Sigmoid colon (tissue), 4 donors: ENCODE data around the gene SDCCAG8.

ENCODE experiments used
- CTCF ChIP-seq, 4 experiments: fragments of 450-650 bp in 3 of 4; fragments of 200-600 bp in 1 of 4; IDR thresholded peaks; one replicate each; pipeline ENCODE4 v1.5.1; 2016 to 2019; ENCODE audit warnings: antibody characterized with exemption in 4 of 4, mild to moderate bottlenecking in 3 of 4, moderate library complexity in 2 of 4
- EP300 ChIP-seq, 4 donors: sonication (generic); formaldehyde crosslinking; IDR thresholded peaks; one replicate each; pipeline ENCODE4 v1.6.1; 2017; ENCODE audit warnings: antibody characterized with exemption in 4 of 4
- POLR2A ChIP-seq, 2 donors: fragments of 450-650 bp; IDR thresholded peaks; one replicate each; pipeline ENCODE4 v1.6.1; 2016; ENCODE audit warnings: antibody characterized with exemption in 2 of 2, mild to moderate bottlenecking in 2 of 2, moderate library complexity in 2 of 2
- POLR2AphosphoS5 ChIP-seq, 4 donors: sonication (generic); formaldehyde crosslinking; IDR thresholded peaks; one replicate each; pipeline ENCODE4 v1.6.1; 2017; ENCODE audit warnings: antibody characterized with exemption in 4 of 4

- no peak for TF ChIP-seq CTCF (IDR thresholded peaks at IDR 0.05)
- no peak for TF ChIP-seq EP300 (IDR thresholded peaks at IDR 0.05)
- no peak for TF ChIP-seq POLR2AphosphoS5 (IDR thresholded peaks at IDR 0.05)
- TF ChIP-seq POLR2A (IDR thresholded peaks at IDR 0.05): no peak
Measured at GRCh38 chr1:243420016-243420945, 164.4 kb downstream of the SDCCAG8 start.
